HG02870 (cell line): ENCODE measurements around the gene EEF1AKMT2.
"Not testable (repeated sequence)": the region's sequence is repeated elsewhere in the genome, so short reads cannot be mapped to it uniquely, and the experiment has no call there.

ENCODE experiments used
- ATAC-seq: cut with Tn5 transposase; IDR thresholded peaks from one replicate; pipeline ENCODE4 v1.9.1; 2021; ENCODE audit warnings: mild to moderate bottlenecking, moderate library complexity; ENCODE audit not compliant: unreplicated experiment

Gene EEF1AKMT2

GRCh38 chr10:124756156-124756903 is 35.4 kb downstream of the EEF1AKMT2 start:
- ATAC-seq, result no peak

GRCh38 chr10:124755581-124755980 is 36.1 kb downstream of the EEF1AKMT2 start:
- ATAC-seq, result no peak

DNA sequence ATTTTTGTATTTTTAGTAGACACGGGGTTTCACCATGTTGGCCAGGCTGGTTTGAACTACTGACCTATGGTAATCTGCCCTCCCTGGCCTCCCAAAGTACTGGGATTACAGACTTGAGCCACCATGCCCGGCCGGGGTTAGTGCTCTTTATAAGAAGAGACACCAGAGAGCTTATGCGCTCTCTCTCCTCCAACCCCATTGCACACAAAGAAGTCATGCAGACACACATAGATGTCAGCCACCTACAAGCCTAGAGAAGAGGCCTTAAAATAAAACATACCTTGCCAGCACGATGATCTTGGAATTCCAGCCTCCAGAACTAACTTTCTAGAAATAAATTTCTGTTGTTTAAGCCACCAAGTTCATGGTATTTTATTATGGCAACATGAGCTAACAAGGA is 37.5 kb downstream of the EEF1AKMT2 start:
- no peak for ATAC-seq

- no peak for ATAC-seq
Observed at GRCh38 chr10:124748953-124749645, 42.6 kb downstream of the EEF1AKMT2 start.

DNA sequence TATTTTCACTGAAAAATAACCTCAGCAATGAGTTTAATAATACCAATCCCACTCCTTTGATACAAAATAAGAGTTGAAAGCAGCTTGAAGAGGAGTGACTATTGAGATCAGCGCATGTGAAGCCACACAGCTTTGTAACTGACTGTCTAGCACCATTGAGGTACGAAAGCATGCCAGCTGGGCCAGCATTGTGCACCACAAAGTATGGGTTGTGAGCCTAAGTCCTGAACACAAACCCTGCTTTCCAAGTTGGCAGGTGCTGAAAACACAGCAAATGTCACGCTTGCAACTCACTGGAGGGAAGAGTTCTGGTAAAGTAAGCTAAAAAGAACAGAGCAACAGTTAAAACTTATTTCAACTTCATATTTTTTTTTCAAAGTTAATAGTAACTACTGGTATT is 43.5 kb downstream of the EEF1AKMT2 start:
- no peak for ATAC-seq

GRCh38 chr10:124747745-124748144 is 43.9 kb downstream of the EEF1AKMT2 start:
- no peak for ATAC-seq

GRCh38 chr10:124746992-124747391 is 44.7 kb downstream of the EEF1AKMT2 start:
- ATAC-seq, result no peak

DNA sequence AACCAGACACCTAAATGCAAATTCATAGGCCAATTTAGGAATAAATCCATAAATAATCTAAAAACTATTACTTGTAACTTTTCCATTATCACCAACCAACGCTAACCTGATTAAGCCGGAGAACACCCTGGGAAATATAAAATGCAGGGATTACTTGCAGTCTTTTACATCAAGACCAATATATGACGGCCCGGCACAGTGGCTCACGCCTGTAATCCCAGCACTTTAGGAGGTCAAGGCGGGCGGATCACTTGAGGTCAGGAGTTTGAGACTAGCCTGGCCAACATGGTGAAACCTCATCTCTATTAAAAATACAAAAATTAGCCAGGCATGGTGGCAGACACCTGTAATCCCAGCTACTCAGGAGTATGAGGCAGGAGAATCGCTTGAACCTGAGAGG is 45.2 kb downstream of the EEF1AKMT2 start:
- ATAC-seq, result not testable (repeated sequence)

DNA sequence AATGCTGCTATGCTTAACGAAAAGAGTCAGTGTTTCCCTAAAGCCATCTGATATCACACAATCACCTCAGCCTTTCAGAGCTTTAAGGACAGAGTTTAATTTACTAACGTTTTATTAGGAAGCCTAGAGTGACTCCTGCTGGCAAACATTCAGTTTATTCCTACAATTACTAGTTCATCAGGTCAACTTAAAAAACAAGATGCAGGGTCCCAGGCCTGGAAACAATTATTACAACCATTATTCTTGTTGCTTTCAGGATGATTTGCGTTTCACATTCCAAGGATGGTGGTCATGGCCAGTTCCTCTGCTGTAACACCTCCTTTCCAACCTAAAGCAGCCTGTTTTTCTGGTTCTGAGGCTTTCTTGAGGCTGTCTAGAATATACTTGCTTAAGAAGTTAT is 46.0 kb downstream of the EEF1AKMT2 start:
- ATAC-seq, result no peak

- ATAC-seq, result no peak
Observed at GRCh38 chr10:124745252-124745651, 46.4 kb downstream of the EEF1AKMT2 start.

- peak; percentile 48 for ATAC-seq
Observed at GRCh38 chr10:124744102-124745050, 47.3 kb downstream of the EEF1AKMT2 start, which contains the start of gene FAM53B. FAM53B (minus strand) TSS chr10:124744378; CDS start chr10:124706713, 37,665 bp downstream.

DNA sequence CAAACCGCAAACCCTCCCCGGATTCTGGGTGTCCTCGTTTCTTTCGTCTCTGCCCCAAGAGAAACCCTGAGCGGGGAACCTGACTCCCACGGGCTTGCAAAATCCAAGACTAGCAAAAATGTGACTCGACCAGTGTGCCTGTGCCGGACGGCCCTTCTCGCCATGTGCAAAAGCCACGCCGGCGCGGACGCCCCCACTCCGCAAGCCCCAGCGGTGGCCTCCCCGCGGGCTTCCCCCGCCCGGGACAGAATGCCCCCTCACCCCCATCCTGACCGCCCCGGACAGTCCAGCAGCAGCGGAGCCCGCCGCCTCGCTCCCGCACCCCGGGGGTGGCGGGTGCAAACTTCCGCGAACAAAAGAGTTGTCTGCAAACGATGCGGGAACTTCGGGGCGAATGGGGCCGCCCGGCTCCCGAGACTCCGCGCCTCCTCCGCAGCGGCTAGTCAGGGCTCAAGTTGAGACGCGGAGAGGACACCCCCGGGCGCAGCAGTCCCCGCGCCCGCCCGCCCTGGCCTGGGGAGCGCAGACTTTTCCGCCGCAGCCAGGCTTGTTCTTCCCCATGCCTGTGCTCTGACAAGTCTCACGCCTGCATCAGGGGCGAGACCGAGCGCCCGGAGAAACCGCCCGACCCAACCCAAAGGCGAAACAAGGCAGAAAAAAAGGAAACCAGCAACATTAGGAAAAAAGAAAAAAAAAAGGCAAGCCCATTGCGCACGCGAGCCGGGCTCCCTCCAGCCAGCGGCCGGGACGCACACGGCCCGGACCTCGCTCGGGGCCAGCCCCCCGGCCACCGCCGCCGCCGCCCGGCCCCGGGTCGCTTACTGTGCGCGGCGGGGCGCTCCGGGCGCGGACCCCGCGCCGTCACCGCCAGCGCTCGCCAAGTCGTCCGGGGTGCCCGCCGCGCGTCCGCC is 48.2 kb downstream of the EEF1AKMT2 start:
- no peak for ATAC-seq

DNA sequence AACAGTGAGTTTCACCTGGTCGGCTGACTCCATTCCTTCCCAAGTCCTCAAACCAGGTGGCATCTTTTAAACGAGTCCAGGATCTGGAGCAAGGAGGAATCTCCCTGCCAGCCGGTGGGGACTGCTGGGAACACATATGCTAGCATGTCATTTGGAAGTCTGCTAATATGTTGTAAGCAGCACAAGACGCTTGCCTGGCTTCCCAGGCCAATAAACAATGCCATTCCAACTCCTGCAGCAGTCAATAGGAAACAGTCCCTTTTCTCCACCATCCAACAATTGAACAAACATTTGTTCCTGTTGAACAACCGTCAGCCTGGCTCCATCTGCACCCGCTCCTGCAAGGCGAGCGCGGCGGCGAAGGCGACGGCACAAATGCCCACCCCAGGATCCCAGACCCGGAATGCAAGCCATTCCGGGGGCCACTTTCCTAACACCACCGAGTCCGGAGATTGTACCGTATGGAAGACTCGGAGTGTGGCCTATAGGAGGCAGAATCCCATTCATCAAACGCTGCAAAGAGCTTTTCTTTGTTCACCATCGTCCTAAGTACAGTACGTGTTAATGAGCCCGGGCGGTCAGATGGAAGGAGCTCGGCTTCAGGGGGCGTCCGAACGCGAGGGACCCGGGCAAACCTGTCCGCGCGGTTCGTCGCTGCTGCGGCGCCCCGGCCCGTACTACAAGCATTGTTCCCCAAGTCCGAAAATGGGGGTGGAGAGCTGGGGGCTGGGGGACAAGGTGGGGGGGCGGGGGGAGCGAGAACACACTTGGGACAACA is 49.1 kb downstream of the EEF1AKMT2 start:
- ATAC-seq, result no peak

- ATAC-seq, result no peak
Observed at GRCh38 chr10:124741922-124742412, 49.7 kb downstream of the EEF1AKMT2 start.

DNA sequence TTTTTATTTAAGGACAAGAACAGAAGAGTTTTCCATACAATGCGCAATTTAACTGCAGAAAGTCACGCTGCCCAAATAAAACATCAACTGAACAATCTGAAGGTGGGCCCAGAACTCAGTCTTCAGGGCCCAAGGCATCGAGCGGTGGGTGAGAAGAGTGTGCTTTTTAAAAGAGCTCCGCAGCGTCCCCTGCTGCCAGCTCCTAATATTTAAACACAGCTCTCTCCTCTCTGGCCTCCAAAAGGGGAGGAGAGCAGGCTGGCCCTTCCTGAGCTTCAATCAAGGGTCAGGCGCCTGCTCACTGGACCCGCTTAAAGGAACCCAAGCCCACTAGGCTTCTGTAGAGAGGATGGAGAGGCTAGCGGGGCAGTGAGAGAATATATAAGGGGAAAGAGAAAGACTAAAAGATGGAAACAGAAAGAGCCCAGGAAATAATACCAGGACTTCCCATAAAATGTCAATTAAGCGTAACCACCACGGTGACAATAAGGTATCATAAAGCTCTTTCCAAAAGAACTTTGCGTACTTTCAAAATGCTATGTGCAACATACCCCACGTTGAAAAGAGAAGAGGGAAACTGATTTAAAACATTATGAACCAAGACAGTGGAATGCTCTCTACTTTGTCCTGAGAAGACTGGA is 50.3 kb downstream of the EEF1AKMT2 start:
- ATAC-seq, result peak; percentile 41

- ATAC-seq, result peak; percentile 31
Observed at GRCh38 chr10:124740369-124741280, 51.1 kb downstream of the EEF1AKMT2 start.

DNA sequence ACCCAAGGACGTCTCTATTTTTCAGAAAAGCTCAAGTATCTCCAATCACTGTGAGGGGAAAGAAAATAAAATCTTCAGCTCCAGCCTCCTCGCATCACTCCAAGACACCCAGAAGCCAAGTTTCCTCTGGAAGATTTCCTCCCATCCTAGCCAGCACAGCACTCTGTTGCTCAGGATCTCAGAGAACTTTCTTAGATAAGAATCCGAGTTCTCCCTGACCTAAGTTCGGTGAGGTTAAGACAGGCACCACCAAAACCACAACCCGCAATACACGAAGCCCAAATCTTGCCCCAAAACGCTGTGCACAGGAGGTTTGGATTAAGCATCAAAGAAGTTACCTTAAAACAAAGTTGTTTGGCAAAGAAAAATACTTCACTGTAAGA is 51.7 kb downstream of the EEF1AKMT2 start:
- no peak for ATAC-seq
